ENCODE results near the gene RPTOR.

The RPTOR gene

GRCh38 chr17:80802626-80803450, 258.2 kb downstream of the RPTOR start:
- no peak overlapping the region for H3K27ac ChIP-seq (ENCODE audit: low read length)
- no peak overlapping the region for H3K9ac ChIP-seq (ENCODE audit: low read depth, low read length)
- ATAC-seq (ENCODE audit: insufficient read depth, low read depth) (no peak), DNase-seq (no peak)
- H3K4me1 ChIP-seq (ENCODE audit: insufficient read depth, low read length) = no peaks in the 10 kb centered on the region
- H3K4me3 ChIP-seq (ENCODE audit: low read depth in 1 of 2, low read length in 2 of 2) = no peak overlapping the region
- H3K9me3 ChIP-seq (ENCODE audit: insufficient read depth, low read length, severe bottlenecking) = peaks cover 19% of the 10 kb centered on the region
- H3K4me2 ChIP-seq (ENCODE audit: insufficient read depth, low read length) = no peak overlapping the region
- H3K79me2 ChIP-seq (ENCODE audit: insufficient read depth, low read length) = 0 out of 2 replicates have a peak, but pooled peaks cover 3% of the 10 kb centered on the region
- H3K27me3 ChIP-seq (ENCODE audit: insufficient read depth, low read length, poor library complexity) = no peaks in the 10 kb centered on the region
- H3K36me3 ChIP-seq (ENCODE audit: insufficient read depth, low read length) = peaks cover 45% of the 10 kb centered on the region
- no peaks in the 10 kb centered on the region for H4K20me1 ChIP-seq (ENCODE audit: insufficient read depth, low read length)
- H2AFZ ChIP-seq (ENCODE audit: low read depth, low read length) = no peak overlapping the region
- no peak for TF ChIP-seq EZH2 (IDR thresholded peaks at IDR 0.05; ENCODE audit: borderline replicate concordance, low read depth, low read length, severe bottlenecking)
- TF ChIP-seq, protein P1, sequence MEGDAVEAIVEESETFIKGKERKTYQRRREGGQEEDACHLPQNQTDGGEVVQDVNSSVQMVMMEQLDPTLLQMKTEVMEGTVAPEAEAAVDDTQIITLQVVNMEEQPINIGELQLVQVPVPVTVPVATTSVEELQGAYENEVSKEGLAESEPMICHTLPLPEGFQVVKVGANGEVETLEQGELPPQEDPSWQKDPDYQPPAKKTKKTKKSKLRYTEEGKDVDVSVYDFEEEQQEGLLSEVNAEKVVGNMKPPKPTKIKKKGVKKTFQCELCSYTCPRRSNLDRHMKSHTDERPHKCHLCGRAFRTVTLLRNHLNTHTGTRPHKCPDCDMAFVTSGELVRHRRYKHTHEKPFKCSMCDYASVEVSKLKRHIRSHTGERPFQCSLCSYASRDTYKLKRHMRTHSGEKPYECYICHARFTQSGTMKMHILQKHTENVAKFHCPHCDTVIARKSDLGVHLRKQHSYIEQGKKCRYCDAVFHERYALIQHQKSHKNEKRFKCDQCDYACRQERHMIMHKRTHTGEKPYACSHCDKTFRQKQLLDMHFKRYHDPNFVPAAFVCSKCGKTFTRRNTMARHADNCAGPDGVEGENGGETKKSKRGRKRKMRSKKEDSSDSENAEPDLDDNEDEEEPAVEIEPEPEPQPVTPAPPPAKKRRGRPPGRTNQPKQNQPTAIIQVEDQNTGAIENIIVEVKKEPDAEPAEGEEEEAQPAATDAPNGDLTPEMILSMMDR (IDR thresholded peaks at IDR 0.05; ENCODE audit: borderline replicate concordance, extremely low read depth, low read length, poor library complexity, severe bottlenecking) = no peak

DNA sequence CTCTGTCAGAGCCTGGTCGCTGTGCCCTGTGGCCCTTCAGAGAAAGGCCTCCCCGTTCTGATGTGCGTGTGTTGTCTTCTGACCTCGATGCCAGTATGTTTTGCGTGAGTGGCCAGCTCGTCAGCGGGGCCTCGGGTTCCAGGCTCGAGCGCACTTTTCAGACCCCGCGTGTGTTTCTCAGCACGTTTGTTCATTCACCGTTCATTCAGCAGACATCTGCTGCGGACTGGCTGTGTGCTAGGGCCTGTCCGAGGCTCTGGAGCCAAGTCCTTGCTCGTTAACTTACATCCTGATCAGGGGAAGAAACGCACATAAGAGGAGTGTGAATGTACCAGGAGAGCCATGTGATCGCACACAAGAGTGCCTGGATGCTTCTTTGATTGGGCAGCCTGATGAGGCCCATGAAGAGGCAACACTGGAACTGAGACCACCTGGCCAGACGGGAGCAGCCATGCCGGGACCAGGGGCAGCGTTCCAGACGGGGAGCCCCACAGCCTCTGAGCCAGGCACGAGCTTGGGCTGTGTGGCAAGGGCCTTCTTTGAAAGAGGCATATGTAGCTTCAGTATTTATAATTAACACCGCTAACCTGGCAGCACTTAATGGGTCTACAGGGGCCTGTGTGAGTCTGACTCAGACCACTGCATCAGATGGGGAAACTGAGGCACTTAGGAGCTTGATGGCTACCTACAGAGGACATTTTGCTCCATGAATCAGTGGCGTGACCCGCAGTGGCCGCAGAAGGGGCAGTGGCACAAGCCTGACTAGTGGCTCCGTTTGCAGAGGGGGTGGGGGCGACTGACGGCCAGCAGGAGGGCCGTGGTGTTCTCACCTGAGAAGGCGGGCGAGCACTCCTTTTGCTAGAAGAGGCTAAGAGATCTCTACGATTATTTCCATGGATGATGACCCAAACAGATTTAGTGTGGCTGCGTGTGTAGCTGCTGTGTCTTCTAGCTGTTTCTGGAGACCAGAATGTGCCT, 259.1 kb downstream of the RPTOR start:
- H3K9me3 ChIP-seq (ENCODE audit: insufficient read depth, low read length, severe bottlenecking) = peaks cover 19% of the 10 kb centered on the region
- no peak overlapping the region for H3K4me3 ChIP-seq (ENCODE audit: low read depth in 1 of 2, low read length in 2 of 2)
- TF ChIP-seq EZH2 (IDR thresholded peaks at IDR 0.05; ENCODE audit: borderline replicate concordance, low read depth, low read length, severe bottlenecking) = no peak
- no peak for DNase-seq
- no peaks in the 10 kb centered on the region for H3K27me3 ChIP-seq (ENCODE audit: insufficient read depth, low read length, poor library complexity)
- H3K4me2 ChIP-seq (ENCODE audit: insufficient read depth, low read length) = no peak overlapping the region
- no peaks in the 10 kb centered on the region for H3K79me2 ChIP-seq (ENCODE audit: insufficient read depth, low read length)
- H3K27ac ChIP-seq (ENCODE audit: low read length) = no peak overlapping the region
- no peak overlapping the region for H3K9ac ChIP-seq (ENCODE audit: low read depth, low read length)
- peaks cover 39% of the 10 kb centered on the region for H3K36me3 ChIP-seq (ENCODE audit: insufficient read depth, low read length)
- ATAC-seq (ENCODE audit: insufficient read depth, low read depth) = no peak
- no peaks in the 10 kb centered on the region for H3K4me1 ChIP-seq (ENCODE audit: insufficient read depth, low read length)
- no peaks in the 10 kb centered on the region for H4K20me1 ChIP-seq (ENCODE audit: insufficient read depth, low read length)
- H2AFZ ChIP-seq (ENCODE audit: low read depth, low read length) = no peak overlapping the region

- no peaks in the 10 kb centered on the region for H3K4me1 ChIP-seq (ENCODE audit: insufficient read depth, low read length)
- no peak for ATAC-seq (ENCODE audit: insufficient read depth, low read depth)
- TF ChIP-seq, protein P1 (IDR thresholded peaks at IDR 0.05; ENCODE audit: borderline replicate concordance, extremely low read depth, low read length, poor library complexity, severe bottlenecking) = no peak
- no peak for TF ChIP-seq EZH2 (IDR thresholded peaks at IDR 0.05; ENCODE audit: borderline replicate concordance, low read depth, low read length, severe bottlenecking)
- H2AFZ ChIP-seq (ENCODE audit: low read depth, low read length) = no peak overlapping the region
- H3K27me3 ChIP-seq (ENCODE audit: insufficient read depth, low read length, poor library complexity) = no peaks in the 10 kb centered on the region
- H4K20me1 ChIP-seq (ENCODE audit: insufficient read depth, low read length) = no peaks in the 10 kb centered on the region
- peaks cover 39% of the 10 kb centered on the region for H3K36me3 ChIP-seq (ENCODE audit: insufficient read depth, low read length)
- no peak overlapping the region for H3K4me2 ChIP-seq (ENCODE audit: insufficient read depth, low read length)
- H3K27ac ChIP-seq (ENCODE audit: low read length) = no peak overlapping the region
- no peak overlapping the region for H3K4me3 ChIP-seq (ENCODE audit: low read depth in 1 of 2, low read length in 2 of 2)
- no peak for DNase-seq
- no peak overlapping the region for H3K9ac ChIP-seq (ENCODE audit: low read depth, low read length)
- peaks cover 19% of the 10 kb centered on the region for H3K9me3 ChIP-seq (ENCODE audit: insufficient read depth, low read length, severe bottlenecking)
- H3K79me2 ChIP-seq (ENCODE audit: insufficient read depth, low read length) = no peaks in the 10 kb centered on the region
These were observed 259.8 kb downstream of the RPTOR start for GRCh38 chr17:80804466-80804865.
